ENCODE data around the gene PDK2.

The PDK2 gene

DNA sequence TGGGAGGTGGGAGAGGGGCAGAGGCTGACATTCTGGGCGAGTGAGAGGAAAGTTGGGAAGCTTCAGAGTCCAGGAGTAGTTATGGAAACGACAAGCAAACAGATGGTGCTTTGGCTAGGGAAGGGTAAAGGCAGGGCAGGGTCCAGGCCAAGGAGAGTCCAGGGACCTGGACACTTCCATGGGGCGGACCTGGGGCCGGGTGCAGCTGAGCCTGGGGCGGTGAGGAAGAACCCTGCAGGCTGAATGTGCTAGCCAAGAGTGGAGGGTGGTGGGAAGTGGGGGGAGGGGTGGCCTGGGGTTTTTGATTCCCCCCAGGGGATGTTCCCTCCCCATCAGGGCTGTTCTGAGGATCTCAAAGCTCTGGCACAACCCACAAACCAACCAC, 52.7 kb downstream of the PDK2 start:
- peak; percentile 25 for ATAC-seq
- TF ChIP-seq, protein P1, sequence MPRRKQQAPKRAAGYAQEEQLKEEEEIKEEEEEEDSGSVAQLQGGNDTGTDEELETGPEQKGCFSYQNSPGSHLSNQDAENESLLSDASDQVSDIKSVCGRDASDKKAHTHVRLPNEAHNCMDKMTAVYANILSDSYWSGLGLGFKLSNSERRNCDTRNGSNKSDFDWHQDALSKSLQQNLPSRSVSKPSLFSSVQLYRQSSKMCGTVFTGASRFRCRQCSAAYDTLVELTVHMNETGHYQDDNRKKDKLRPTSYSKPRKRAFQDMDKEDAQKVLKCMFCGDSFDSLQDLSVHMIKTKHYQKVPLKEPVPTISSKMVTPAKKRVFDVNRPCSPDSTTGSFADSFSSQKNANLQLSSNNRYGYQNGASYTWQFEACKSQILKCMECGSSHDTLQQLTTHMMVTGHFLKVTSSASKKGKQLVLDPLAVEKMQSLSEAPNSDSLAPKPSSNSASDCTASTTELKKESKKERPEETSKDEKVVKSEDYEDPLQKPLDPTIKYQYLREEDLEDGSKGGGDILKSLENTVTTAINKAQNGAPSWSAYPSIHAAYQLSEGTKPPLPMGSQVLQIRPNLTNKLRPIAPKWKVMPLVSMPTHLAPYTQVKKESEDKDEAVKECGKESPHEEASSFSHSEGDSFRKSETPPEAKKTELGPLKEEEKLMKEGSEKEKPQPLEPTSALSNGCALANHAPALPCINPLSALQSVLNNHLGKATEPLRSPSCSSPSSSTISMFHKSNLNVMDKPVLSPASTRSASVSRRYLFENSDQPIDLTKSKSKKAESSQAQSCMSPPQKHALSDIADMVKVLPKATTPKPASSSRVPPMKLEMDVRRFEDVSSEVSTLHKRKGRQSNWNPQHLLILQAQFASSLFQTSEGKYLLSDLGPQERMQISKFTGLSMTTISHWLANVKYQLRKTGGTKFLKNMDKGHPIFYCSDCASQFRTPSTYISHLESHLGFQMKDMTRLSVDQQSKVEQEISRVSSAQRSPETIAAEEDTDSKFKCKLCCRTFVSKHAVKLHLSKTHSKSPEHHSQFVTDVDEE (CRISPR knock-in tag; IDR thresholded peaks at IDR 0.05): no peak
- TF ChIP-seq, protein P2, sequence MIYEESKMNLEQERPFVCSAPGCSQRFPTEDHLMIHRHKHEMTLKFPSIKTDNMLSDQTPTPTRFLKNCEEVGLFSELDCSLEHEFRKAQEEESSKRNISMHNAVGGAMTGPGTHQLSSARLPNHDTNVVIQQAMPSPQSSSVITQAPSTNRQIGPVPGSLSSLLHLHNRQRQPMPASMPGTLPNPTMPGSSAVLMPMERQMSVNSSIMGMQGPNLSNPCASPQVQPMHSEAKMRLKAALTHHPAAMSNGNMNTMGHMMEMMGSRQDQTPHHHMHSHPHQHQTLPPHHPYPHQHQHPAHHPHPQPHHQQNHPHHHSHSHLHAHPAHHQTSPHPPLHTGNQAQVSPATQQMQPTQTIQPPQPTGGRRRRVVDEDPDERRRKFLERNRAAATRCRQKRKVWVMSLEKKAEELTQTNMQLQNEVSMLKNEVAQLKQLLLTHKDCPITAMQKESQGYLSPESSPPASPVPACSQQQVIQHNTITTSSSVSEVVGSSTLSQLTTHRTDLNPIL (CRISPR knock-in tag; IDR thresholded peaks at IDR 0.05; ENCODE audit: low read depth): no peak
- TF ChIP-seq, protein P3, sequence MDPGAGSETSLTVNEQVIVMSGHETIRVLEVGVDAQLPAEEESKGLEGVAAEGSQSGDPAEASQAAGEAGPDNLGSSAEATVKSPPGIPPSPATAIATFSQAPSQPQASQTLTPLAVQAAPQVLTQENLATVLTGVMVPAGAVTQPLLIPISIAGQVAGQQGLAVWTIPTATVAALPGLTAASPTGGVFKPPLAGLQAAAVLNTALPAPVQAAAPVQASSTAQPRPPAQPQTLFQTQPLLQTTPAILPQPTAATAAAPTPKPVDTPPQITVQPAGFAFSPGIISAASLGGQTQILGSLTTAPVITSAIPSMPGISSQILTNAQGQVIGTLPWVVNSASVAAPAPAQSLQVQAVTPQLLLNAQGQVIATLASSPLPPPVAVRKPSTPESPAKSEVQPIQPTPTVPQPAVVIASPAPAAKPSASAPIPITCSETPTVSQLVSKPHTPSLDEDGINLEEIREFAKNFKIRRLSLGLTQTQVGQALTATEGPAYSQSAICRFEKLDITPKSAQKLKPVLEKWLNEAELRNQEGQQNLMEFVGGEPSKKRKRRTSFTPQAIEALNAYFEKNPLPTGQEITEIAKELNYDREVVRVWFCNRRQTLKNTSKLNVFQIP (CRISPR knock-in tag; IDR thresholded peaks at IDR 0.05; ENCODE audit: borderline replicate concordance, low read depth): no peak
- TF ChIP-seq BACH2 (CRISPR knock-in tag; IDR thresholded peaks at IDR 0.05; ENCODE audit: borderline replicate concordance): no peak
- TF ChIP-seq ARNTL (CRISPR knock-in tag; IDR thresholded peaks at IDR 0.05; ENCODE audit: borderline replicate concordance, low read depth): no peak
- no peak for TF ChIP-seq GLIS3 (CRISPR knock-in tag; IDR thresholded peaks at IDR 0.05)
- no peak for TF ChIP-seq ISL1 (CRISPR knock-in tag; IDR thresholded peaks at IDR 0.05)

DNA sequence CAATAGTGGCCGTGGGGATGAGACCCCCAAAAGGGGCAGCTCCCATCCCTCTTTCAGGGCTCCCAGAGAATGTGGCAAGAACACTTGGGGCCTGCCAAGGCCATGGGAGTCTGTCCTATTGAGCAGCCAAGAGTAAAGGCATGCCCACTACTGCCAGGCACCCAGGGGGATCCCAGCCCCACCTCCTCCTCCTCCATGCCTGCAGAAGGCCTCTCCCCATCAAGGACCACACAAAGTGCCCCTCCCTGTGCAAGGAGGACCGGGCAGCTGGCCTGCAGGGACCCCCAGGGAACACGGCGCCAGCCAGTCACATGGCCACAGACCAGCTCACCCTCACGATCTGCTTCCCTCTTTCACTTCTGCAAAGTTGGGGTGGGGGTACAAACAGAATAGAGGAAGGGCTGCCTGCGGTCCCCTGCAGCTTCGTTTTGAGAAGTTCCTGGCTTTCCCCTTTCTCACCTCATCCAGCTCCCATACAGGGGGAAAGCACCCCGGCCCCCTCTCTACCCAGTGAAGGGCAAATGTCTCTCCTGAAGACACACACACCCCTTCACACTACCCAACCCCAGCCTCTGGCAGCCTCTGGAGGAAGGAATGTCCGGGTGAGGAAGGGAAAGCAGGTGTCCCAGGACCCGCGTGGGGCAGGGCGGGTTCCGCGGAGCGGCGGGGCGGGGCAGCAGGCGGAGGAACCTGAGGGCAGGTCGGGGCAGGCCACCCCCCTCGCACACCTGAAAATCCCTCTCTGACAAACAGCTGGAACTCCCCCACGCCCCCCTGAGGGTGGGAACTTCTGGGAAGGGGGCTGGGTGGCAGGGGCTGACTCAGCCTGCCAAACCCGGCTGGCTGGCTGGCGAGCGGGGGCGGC, 53.3 kb downstream of the PDK2 start:
- TF ChIP-seq, protein P4, sequence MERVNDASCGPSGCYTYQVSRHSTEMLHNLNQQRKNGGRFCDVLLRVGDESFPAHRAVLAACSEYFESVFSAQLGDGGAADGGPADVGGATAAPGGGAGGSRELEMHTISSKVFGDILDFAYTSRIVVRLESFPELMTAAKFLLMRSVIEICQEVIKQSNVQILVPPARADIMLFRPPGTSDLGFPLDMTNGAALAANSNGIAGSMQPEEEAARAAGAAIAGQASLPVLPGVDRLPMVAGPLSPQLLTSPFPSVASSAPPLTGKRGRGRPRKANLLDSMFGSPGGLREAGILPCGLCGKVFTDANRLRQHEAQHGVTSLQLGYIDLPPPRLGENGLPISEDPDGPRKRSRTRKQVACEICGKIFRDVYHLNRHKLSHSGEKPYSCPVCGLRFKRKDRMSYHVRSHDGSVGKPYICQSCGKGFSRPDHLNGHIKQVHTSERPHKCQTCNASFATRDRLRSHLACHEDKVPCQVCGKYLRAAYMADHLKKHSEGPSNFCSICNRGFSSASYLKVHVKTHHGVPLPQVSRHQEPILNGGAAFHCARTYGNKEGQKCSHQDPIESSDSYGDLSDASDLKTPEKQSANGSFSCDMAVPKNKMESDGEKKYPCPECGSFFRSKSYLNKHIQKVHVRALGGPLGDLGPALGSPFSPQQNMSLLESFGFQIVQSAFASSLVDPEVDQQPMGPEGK (CRISPR knock-in tag; IDR thresholded peaks at IDR 0.05; ENCODE audit: borderline replicate concordance): peak; percentile 7; the same call in 1 of the 2 replicates
- no peak for TF ChIP-seq ZNF70 (CRISPR knock-in tag; IDR thresholded peaks at IDR 0.05)
- peak; percentile 36 for ATAC-seq

DNA sequence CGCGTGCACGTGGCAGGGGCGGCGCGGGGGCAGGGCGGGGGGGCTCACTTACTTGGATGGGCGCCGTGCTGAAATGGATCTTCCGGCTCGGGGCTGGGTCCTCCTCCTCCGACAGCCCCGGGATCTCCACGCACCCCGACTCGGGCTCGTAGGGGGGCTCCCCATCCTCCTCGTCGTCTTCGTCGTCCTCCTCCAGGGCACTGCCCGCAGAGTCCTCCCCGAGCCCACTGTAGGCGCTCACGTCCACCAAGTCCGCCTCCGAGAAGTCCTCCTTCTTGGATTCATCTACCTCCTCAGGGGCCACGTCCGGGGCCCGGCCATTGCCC, 53.9 kb downstream of the PDK2 start:
- no peak for ATAC-seq
- TF ChIP-seq CSRNP3 (CRISPR knock-in tag; IDR thresholded peaks at IDR 0.05) (no peak), GLIS3 (CRISPR knock-in tag; IDR thresholded peaks at IDR 0.05) (no peak), ZNF565 (CRISPR knock-in tag; conservative IDR thresholded peaks at IDR 0.05; ENCODE audit: low read depth) (no peak), TCF4 (CRISPR knock-in tag; IDR thresholded peaks at IDR 0.05; ENCODE audit: borderline replicate concordance) (no peak), TOX (CRISPR knock-in tag; IDR thresholded peaks at IDR 0.05; ENCODE audit: borderline replicate concordance) (no peak), ZFP3 (CRISPR knock-in tag; IDR thresholded peaks at IDR 0.05) (no peak), SNAI2 (CRISPR knock-in tag; IDR thresholded peaks at IDR 0.05) (no peak), ARNTL (CRISPR knock-in tag; IDR thresholded peaks at IDR 0.05; ENCODE audit: borderline replicate concordance, low read depth) (no peak), ZC3H10 (CRISPR knock-in tag; IDR thresholded peaks at IDR 0.05) (no peak), RARB (CRISPR knock-in tag; IDR thresholded peaks at IDR 0.05) (no peak), ESRRG (CRISPR knock-in tag; IDR thresholded peaks at IDR 0.05) (no peak)
- TF ChIP-seq, protein P2 (CRISPR knock-in tag; IDR thresholded peaks at IDR 0.05; ENCODE audit: low read depth): no peak
- TF ChIP-seq, protein P3 (CRISPR knock-in tag; IDR thresholded peaks at IDR 0.05; ENCODE audit: borderline replicate concordance, low read depth): no peak
- TF ChIP-seq, protein P4 (CRISPR knock-in tag; IDR thresholded peaks at IDR 0.05; ENCODE audit: borderline replicate concordance): no peak; the same call in 1 of the 2 replicates

All from SK-N-SH treated with all-trans-retinoic acid at 6 μM for 48 hours (cell line).